ENCODE data around the gene MAP2K3.
"Not testable (repeated sequence)": the region's sequence is repeated elsewhere in the genome, so short reads cannot be mapped to it uniquely, and the experiment has no call there.

DNA sequence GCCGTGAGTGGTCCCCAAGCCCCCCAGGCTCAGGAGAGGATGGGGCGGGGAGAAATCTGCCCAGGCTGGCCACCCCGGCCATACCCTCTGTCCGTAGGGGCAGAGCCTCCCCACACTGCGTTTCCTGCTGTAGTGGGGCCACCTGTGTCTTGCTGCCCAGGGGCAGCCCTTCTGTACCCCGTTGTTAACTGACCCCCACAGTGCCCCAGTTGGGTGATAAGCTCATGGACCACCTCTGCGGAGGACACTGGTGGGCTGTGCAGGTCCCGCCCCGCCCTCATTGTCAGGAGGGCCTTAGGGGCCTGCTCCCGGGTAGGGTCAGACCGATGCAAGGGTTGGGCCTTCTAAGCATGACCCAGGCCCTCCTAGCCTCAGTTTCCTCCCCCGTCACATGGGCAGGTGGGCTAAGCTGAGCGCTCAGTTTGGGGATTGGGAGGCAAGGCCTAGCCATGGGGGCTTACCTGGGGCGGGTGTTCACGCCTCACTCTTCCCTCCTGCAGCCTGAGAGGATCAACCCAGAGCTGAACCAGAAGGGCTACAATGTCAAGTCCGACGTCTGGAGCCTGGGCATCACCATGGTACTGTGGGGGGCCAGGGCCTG lies 20.1 kb downstream of the MAP2K3 start:
- TF ChIP-seq, protein P1, sequence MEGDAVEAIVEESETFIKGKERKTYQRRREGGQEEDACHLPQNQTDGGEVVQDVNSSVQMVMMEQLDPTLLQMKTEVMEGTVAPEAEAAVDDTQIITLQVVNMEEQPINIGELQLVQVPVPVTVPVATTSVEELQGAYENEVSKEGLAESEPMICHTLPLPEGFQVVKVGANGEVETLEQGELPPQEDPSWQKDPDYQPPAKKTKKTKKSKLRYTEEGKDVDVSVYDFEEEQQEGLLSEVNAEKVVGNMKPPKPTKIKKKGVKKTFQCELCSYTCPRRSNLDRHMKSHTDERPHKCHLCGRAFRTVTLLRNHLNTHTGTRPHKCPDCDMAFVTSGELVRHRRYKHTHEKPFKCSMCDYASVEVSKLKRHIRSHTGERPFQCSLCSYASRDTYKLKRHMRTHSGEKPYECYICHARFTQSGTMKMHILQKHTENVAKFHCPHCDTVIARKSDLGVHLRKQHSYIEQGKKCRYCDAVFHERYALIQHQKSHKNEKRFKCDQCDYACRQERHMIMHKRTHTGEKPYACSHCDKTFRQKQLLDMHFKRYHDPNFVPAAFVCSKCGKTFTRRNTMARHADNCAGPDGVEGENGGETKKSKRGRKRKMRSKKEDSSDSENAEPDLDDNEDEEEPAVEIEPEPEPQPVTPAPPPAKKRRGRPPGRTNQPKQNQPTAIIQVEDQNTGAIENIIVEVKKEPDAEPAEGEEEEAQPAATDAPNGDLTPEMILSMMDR (IDR thresholded peaks at IDR 0.05 in 4 of 5, conservative IDR thresholded peaks at IDR 0.05 in 1 of 5) = not testable (repeated sequence)
- not testable (repeated sequence) for TF ChIP-seq POLR2A (IDR thresholded peaks at IDR 0.05)

All from gastrocnemius medialis (tissue), 4 donors.